GM10266 (cell line): ENCODE results near the gene TMEM163.

Experiments used
- DNase-seq: peaks from one replicate; pipeline ENCODE4 v3.0.0; 2012; ENCODE audit errors: extremely low spot score
- CTCF ChIP-seq: IDR thresholded peaks from 2 replicates; pipeline ENCODE4 v1.5.1; 2012; ENCODE audit warnings: mild to moderate bottlenecking, low read depth; ENCODE audit not compliant: control insufficient read depth, insufficient read depth; ENCODE audit errors: missing control alignments

TMEM163 gene

GRCh38 chr2:134457765-134458472, 260.9 kb downstream of the TMEM163 start:
- no peak for DNase-seq
- TF ChIP-seq CTCF: no peak

GRCh38 chr2:134457353-134457752, 261.4 kb downstream of the TMEM163 start:
- no peak for DNase-seq
- no peak for TF ChIP-seq CTCF

- no peak for TF ChIP-seq CTCF
- DNase-seq: no peak
These were observed 263.4 kb downstream of the TMEM163 start for GRCh38 chr2:134455426-134455825.

GRCh38 chr2:134454931-134455330, 263.9 kb downstream of the TMEM163 start:
- no peak for TF ChIP-seq CTCF
- DNase-seq: no peak

GRCh38 chr2:134454426-134454825, 264.4 kb downstream of the TMEM163 start:
- TF ChIP-seq CTCF: no peak
- no peak for DNase-seq

GRCh38 chr2:134453973-134454372, 264.8 kb downstream of the TMEM163 start:
- no peak for DNase-seq
- no peak for TF ChIP-seq CTCF

GRCh38 chr2:134453476-134453875, 265.3 kb downstream of the TMEM163 start:
- DNase-seq: no peak
- TF ChIP-seq CTCF: no peak
